ENCODE measurements around the gene CYP27C1. TPM values are rescaled to one million over a fixed set of nuclear protein-coding genes. Genes with fewer than 3 reads are reported as not detected.

The CYP27C1 gene
- polyA plus RNA-seq, 1 donor from 2014 or later: 0.84 TPM

DNA sequence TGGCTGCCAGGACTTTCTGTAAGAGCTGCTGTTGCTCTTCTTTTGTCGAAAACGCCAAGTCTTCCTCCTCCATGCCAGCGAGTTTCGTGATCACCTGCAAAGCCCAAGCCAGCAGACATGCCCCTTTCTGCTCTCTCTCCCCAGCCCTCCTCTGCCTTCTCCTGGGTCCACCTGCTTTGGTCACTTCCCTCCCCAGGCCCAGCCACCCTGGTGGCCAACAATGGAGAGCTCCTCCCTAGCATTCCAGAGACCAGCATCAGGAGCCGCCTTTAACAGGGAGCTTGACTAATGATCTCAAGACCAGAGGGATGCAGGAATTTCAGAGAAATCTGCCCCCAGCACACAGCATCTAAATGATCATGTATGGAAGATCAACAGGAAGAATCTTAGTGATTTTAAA lies 39.3 kb upstream of the CYP27C1 start:
- Histone ChIP-seq H3K4me2 (ENCODE audit: low read length) (no peak overlapping the region), H3K9me2 (ENCODE audit: insufficient read depth, low read length) (no peaks in the 10 kb centered on the region), H3K9me3 (ENCODE audit: low read length) (no peaks in the 10 kb centered on the region), H3K79me2 (replicated peaks; ENCODE audit: insufficient read depth, low read length) (no peaks in the 10 kb centered on the region), H3K36me3 (ENCODE audit: insufficient read depth, low read length) (peaks cover 15% of the 10 kb centered on the region), H3K4me3 (ENCODE audit: low read length) (no peak overlapping the region), H3K27ac (ENCODE audit: low read length) (no peak overlapping the region), H2AFZ (ENCODE audit: low read depth, low read length) (no peak overlapping the region), H3F3A (ENCODE audit: insufficient read depth, low read length, poor library complexity, severe bottlenecking) (no peaks in the 10 kb centered on the region), H3K9ac (ENCODE audit: low read length) (no peak overlapping the region), H3K27me3 (ENCODE audit: insufficient read depth, low read depth, low read length) (no peaks in the 10 kb centered on the region), H4K20me1 (ENCODE audit: insufficient read depth) (no peaks in the 10 kb centered on the region)
- TF ChIP-seq SMC3 (conservative IDR thresholded peaks at IDR 0.05; ENCODE audit: poor library complexity) (no peak), MXI1 (conservative IDR thresholded peaks at IDR 0.05; ENCODE audit: poor library complexity, severe bottlenecking) (no peak), EP300 (conservative IDR thresholded peaks at IDR 0.05; ENCODE audit: poor library complexity, severe bottlenecking) (no peak), RAD21 (conservative IDR thresholded peaks at IDR 0.05) (no peak), POLR2AphosphoS5 (IDR thresholded peaks at IDR 0.05) (no peak), EZH2 (IDR thresholded peaks at IDR 0.05; ENCODE audit: borderline replicate concordance, insufficient read depth, low read length, poor library complexity, severe bottlenecking) (no peak), TAF1 (IDR thresholded peaks at IDR 0.05; ENCODE audit: low read depth) (no peak)
- TF ChIP-seq, protein P1, sequence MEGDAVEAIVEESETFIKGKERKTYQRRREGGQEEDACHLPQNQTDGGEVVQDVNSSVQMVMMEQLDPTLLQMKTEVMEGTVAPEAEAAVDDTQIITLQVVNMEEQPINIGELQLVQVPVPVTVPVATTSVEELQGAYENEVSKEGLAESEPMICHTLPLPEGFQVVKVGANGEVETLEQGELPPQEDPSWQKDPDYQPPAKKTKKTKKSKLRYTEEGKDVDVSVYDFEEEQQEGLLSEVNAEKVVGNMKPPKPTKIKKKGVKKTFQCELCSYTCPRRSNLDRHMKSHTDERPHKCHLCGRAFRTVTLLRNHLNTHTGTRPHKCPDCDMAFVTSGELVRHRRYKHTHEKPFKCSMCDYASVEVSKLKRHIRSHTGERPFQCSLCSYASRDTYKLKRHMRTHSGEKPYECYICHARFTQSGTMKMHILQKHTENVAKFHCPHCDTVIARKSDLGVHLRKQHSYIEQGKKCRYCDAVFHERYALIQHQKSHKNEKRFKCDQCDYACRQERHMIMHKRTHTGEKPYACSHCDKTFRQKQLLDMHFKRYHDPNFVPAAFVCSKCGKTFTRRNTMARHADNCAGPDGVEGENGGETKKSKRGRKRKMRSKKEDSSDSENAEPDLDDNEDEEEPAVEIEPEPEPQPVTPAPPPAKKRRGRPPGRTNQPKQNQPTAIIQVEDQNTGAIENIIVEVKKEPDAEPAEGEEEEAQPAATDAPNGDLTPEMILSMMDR (IDR thresholded peaks at IDR 0.05; ENCODE audit: poor library complexity, severe bottlenecking): no peak
- TF ChIP-seq, protein P2, sequence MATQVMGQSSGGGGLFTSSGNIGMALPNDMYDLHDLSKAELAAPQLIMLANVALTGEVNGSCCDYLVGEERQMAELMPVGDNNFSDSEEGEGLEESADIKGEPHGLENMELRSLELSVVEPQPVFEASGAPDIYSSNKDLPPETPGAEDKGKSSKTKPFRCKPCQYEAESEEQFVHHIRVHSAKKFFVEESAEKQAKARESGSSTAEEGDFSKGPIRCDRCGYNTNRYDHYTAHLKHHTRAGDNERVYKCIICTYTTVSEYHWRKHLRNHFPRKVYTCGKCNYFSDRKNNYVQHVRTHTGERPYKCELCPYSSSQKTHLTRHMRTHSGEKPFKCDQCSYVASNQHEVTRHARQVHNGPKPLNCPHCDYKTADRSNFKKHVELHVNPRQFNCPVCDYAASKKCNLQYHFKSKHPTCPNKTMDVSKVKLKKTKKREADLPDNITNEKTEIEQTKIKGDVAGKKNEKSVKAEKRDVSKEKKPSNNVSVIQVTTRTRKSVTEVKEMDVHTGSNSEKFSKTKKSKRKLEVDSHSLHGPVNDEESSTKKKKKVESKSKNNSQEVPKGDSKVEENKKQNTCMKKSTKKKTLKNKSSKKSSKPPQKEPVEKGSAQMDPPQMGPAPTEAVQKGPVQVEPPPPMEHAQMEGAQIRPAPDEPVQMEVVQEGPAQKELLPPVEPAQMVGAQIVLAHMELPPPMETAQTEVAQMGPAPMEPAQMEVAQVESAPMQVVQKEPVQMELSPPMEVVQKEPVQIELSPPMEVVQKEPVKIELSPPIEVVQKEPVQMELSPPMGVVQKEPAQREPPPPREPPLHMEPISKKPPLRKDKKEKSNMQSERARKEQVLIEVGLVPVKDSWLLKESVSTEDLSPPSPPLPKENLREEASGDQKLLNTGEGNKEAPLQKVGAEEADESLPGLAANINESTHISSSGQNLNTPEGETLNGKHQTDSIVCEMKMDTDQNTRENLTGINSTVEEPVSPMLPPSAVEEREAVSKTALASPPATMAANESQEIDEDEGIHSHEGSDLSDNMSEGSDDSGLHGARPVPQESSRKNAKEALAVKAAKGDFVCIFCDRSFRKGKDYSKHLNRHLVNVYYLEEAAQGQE (IDR thresholded peaks at IDR 0.05; ENCODE audit: borderline replicate concordance): no peak

DNA sequence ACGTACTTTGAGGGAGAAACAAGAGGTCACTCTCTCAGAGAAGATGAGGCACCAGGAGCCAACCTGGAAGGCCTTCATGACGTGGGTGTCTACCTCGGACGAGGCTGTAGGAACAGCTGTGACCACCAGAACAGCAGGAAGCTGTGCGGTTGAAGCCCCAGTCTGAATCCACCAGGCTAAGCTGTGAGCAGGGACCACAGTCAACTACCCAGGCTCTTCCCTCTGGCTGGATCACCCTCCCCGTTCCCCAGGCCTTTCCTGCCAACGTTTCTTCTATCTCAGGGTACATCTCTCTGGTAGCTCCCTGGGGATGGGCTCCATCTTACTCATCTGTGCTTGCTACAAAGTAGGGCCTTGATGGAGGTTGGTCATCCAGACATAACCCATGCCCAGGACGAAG lies 36.8 kb upstream of the CYP27C1 start:
- no peak overlapping the region for H3K4me3 ChIP-seq (ENCODE audit: low read length)
- TF ChIP-seq EZH2 (IDR thresholded peaks at IDR 0.05; ENCODE audit: borderline replicate concordance, insufficient read depth, low read length, poor library complexity, severe bottlenecking) (no peak), EP300 (conservative IDR thresholded peaks at IDR 0.05; ENCODE audit: poor library complexity, severe bottlenecking) (no peak), RAD21 (conservative IDR thresholded peaks at IDR 0.05) (no peak), POLR2AphosphoS5 (IDR thresholded peaks at IDR 0.05) (no peak), SMC3 (conservative IDR thresholded peaks at IDR 0.05; ENCODE audit: poor library complexity) (no peak)
- TF ChIP-seq, protein P1 (IDR thresholded peaks at IDR 0.05; ENCODE audit: poor library complexity, severe bottlenecking): no peak
- TF ChIP-seq, protein P2 (IDR thresholded peaks at IDR 0.05; ENCODE audit: borderline replicate concordance): no peak
- H3F3A ChIP-seq (ENCODE audit: insufficient read depth, low read length, poor library complexity, severe bottlenecking): no peaks in the 10 kb centered on the region
- peaks cover 15% of the 10 kb centered on the region for H3K36me3 ChIP-seq (ENCODE audit: insufficient read depth, low read length)
- no peak overlapping the region for H3K9ac ChIP-seq (ENCODE audit: low read length)
- no peaks in the 10 kb centered on the region for H3K9me2 ChIP-seq (ENCODE audit: insufficient read depth, low read length)
- H3K9me3 ChIP-seq (ENCODE audit: low read length): no peaks in the 10 kb centered on the region
- no peaks in the 10 kb centered on the region for H3K27me3 ChIP-seq (ENCODE audit: insufficient read depth, low read depth, low read length)
- no peak overlapping the region for H3K27ac ChIP-seq (ENCODE audit: low read length)
- no peak overlapping the region for H3K4me2 ChIP-seq (ENCODE audit: low read length)
- H3K79me2 ChIP-seq (replicated peaks; ENCODE audit: insufficient read depth, low read length): no peaks in the 10 kb centered on the region
- H4K20me1 ChIP-seq (ENCODE audit: insufficient read depth): no peaks in the 10 kb centered on the region
- no peak overlapping the region for H2AFZ ChIP-seq (ENCODE audit: low read depth, low read length)

Measured in neural cell (in vitro differentiated cells).